NOMO-1 treated with dmso at 0.1 percent for 144 hours (cell line): Measurements from ENCODE around the gene ETV3.
A peak's percentile ranks its signal among the peaks of the same experiment; 100 is the strongest.
"Not testable (repeated sequence)": the region's sequence is repeated elsewhere in the genome, so short reads cannot be mapped to it uniquely, and the experiment has no call there.

Experiments used
- DNase-seq: peaks from one replicate; lab custom pipeline; 2025; ENCODE audit not compliant: unreplicated experiment; lab: John Stamatoyannopoulos, UW

The ETV3 gene

DNA sequence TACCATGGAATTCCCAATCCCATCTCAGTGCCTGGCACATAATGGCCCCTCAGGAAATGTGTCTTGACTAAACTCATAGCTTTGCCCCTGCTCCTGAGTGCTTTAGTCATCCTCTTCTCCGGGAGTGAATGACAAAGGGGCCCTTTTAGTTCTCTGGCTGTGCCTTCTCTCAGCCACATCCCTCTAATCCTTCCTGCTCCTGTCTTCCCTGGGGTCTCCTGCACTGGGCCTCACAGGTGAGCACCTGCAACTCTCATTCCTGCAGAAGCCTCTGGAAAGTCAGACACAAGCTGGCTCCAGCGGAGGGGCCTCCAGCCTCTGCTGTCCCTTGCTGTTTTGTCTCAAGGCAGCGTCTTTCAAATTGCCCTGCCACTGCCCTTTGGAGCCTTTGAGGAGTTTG is 24.6 kb downstream of the ETV3 start:
- DNase-seq: no peak

GRCh38 chr1:157113106-157113505 is 25.1 kb downstream of the ETV3 start:
- DNase-seq: no peak

DNA sequence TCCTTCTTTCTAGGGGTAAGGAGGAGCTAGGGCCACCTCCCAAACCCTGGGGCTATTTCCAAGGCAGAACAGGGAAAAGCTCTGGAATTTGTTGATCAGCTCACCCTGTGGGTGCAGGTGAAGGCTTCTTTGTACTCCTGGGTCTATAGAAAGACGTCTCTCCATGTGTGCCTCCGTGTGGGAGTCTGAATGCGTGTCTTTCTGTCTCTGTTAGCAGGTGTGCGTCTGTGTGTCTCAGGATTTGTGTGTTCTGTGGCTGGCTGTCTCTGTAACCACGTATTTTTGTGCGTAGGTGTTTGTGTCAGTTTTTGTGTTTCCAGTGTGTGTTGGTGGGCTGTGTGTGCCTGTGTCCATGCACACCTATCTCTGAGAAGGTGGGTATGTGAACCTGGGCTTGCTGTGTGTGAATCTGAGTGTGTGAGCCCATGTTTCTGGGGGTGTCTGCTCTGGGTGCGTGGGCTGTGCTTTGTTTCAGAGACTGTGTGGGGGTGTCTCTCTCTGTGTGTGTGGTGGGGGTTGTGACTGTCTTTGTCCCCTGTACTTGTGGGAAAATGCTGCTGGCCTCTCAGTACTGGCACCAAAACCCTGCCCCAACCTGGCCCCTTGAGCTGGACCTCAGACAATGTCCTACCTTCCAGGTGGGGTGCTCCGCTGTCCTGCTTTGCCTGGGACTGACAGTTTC is 25.9 kb downstream of the ETV3 start:
- DNase-seq: no peak

GRCh38 chr1:157111396-157112165 is 26.6 kb downstream of the ETV3 start:
- DNase-seq: no peak

DNA sequence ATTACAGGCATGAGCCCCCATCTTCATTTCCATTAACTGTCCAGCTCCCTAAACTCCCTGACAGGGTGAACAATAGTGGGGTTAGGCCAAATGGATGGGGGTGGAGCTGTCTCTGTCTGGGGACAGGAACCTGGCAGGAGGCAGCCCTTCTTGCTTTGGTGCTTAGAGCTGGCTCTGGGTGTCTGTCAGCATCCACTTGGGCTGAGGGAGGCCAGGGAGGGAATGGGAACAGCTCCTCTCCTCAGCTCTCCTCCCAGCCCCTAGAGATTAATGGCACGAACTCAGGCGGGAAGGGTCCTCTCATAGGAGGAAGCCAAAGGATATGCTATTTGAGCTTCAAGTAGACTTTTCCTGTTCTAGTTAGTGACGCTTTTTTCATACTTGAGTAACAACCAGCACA is 27.5 kb downstream of the ETV3 start:
- DNase-seq: no peak

GRCh38 chr1:157110003-157110402 is 28.2 kb downstream of the ETV3 start:
- no peak for DNase-seq

GRCh38 chr1:157108448-157108847 is 29.7 kb downstream of the ETV3 start:
- no peak for DNase-seq

GRCh38 chr1:157107702-157108101 is 30.5 kb downstream of the ETV3 start:
- no peak for DNase-seq

- DNase-seq: no peak
Observed at GRCh38 chr1:157106813-157107189, 31.4 kb downstream of the ETV3 start.

GRCh38 chr1:157105988-157106812 is 32.0 kb downstream of the ETV3 start:
- DNase-seq: peak; percentile 65

GRCh38 chr1:157105298-157105987 is 32.8 kb downstream of the ETV3 start:
- no peak for DNase-seq

GRCh38 chr1:157104598-157105293 is 33.4 kb downstream of the ETV3 start:
- no peak for DNase-seq

GRCh38 chr1:157103268-157103667 is 34.9 kb downstream of the ETV3 start:
- DNase-seq: no peak

GRCh38 chr1:157101149-157101548 is 37.0 kb downstream of the ETV3 start:
- DNase-seq: no peak

- peak; percentile 14 for DNase-seq
Observed at GRCh38 chr1:157099633-157100009, 38.6 kb downstream of the ETV3 start, which contains the start of gene ETV3L. Gene ETV3L (minus strand): TSS chr1:157099808. CDS start chr1:157099523, 285 bp downstream.

GRCh38 chr1:157098987-157099632 is 39.1 kb downstream of the ETV3 start:
- DNase-seq: not testable (repeated sequence)

DNA sequence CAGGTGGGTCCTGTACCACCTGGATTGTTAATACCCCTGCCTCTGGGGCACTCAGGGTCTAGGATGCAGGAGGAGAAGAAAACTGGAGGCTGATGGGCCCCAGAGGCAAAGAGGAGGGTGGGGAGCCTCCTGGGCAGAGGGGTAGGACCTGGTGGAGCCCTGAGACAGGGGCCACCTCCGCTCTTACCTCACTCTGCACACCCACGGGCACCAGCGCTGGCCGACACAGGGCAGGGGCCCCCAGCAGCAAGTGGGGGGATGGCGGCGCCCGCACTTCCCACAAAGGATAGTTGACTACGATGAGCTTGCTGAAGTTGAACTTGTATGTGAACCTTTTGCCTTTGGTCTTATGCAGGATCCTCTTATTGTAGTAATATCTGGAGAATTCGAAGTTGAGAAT is 39.7 kb downstream of the ETV3 start:
- no peak for DNase-seq

- no peak for DNase-seq
Observed at GRCh38 chr1:157097692-157098091, 40.5 kb downstream of the ETV3 start.

DNA sequence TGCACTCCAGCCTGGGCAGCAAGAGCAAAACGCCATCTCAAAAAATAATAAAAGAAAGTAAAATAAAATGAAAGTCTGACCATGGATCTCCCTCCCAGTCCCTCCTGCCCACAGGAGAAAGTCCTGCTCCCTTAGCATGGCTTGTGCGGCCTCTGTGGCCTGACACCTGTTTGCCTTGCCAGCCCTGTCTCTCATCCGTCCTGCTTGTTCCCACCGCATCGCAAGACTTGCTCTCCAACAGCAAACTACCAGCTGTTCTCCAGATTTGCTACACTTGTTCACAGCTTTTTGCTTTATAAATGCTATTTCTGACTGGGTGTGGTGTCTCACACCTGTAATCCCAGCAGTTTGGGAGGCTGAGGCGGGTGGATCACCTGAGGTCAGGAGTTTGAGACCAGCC is 41.3 kb downstream of the ETV3 start:
- DNase-seq: no peak

GRCh38 chr1:157095551-157095950 is 42.6 kb downstream of the ETV3 start:
- no peak for DNase-seq
